Uterus (tissue), 4 donors: ENCODE data around the gene AP4E1. TPM values are rescaled to one million over a fixed set of nuclear protein-coding genes. Genes with fewer than 3 reads are reported as not detected.
A peak's percentile ranks its signal among the peaks of the same experiment; 100 is the strongest.
"Not testable (repeated sequence)": the region's sequence is repeated elsewhere in the genome, so short reads cannot be mapped to it uniquely, and the experiment has no call there.

Experiments
- DNase-seq, 2 donors: peaks; one replicate each; pipeline ENCODE4 v3.0.0-alpha.2; 2019 to 2020
- H3K27ac ChIP-seq, 2 donors: fragments of 200-600 bp; sonication (generic); 1 replicate in 1 of 2; 2 replicates in 1 of 2; pipeline ENCODE4 v1.5.1; 2016 to 2018
- H3K27me3 ChIP-seq, 2 donors: fragments of 200-600 bp; sonication (generic); one replicate each; pipeline ENCODE4 v1.5.1; 2018 to 2019; ENCODE audit warnings: control low read depth in 1 of 2
- H3K36me3 ChIP-seq, 2 donors: fragments of 200-600 bp; sonication (generic); one replicate each; pipeline ENCODE4 v1.5.1; 2019; ENCODE audit warnings: control low read depth in 1 of 2
- H3K4me1 ChIP-seq, 2 donors: fragments of 200-600 bp; sonication (generic); one replicate each; pipeline ENCODE4 v1.5.1; 2018 to 2019; ENCODE audit warnings: control low read depth in 1 of 2
- H3K4me3 ChIP-seq, 2 donors: fragments of 200-600 bp; sonication (generic); 1 replicate in 1 of 2; 2 replicates in 1 of 2; pipeline ENCODE4 v1.5.1; 2018 to 2019; ENCODE audit warnings: mild to moderate bottlenecking in 1 of 2
- H3K9me3 ChIP-seq, 2 donors: fragments of 200-600 bp; sonication (generic); one replicate each; pipeline ENCODE4 v1.5.1; 2019; ENCODE audit warnings: control low read depth in 1 of 2
- POLR2A ChIP-seq, 2 donors: fragments of 450-650 bp; IDR thresholded peaks; one replicate each; pipeline ENCODE4 v1.6.1; 2016; ENCODE audit warnings: antibody characterized with exemption in 2 of 2, mild to moderate bottlenecking in 1 of 2, moderate library complexity in 1 of 2
- intact Hi-C: fragments of 100-400 bp; cut with DNase I; formaldehyde crosslinking; loops from one replicate; pipeline ENCODE4 v1.15.1; 2023; ENCODE audit warnings: low total_unique reads
- total RNA-seq, 4 donors: library from RNA; depleted of rRNA in 3 of 4; stranded (reverse); fragments of >200 nt in 3 of 4; gene quantifications; one replicate each; pipeline versions ENCODE4 v1.1.0 to v1.2.4, GENCODE V29; 2014 to 2023
- TF ChIP-seq, protein P1 (sequence below), 4 experiments: fragments of 200-600 bp in 2 of 4; fragments of 450-650 bp in 2 of 4; sonication (generic) in 2 of 4; IDR thresholded peaks; one replicate each; pipeline ENCODE4 v1.5.1; 2016 to 2019; ENCODE audit warnings: antibody characterized with exemption in 4 of 4, mild to moderate bottlenecking in 2 of 4, moderate library complexity in 1 of 4
- donor health status: DM: yes; HTN: yes; CAD: no.

Gene AP4E1
- total RNA-seq, 4 donors from 2014 or later = 4.1 to 20.5 (median 12.3) TPM

DNA sequence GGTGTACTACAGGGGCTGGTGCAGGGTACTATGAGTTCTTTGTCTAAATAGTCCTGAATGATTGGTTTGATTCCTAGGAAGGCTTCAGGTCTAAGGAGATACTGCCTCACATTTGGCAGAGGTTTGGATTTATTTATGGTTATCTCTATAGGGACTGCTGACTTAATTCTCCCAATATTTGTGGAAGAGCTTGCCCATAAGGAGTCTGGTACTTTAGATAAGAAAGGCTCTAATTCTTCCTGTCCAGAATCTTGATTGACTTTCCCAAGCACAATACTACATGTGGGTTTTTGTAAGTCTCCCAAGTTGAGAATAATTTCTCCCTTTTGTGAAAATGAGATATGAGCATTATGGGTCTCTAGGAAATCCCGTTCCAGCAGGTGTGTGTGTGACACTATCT lies 36.7 kb upstream of the AP4E1 start:
- Histone ChIP-seq H3K27ac (no peak overlapping the region), H3K4me3 (no peak overlapping the region), H3K4me1 (no peaks in the 10 kb centered on the region), H3K36me3 (no peaks in the 10 kb centered on the region), H3K9me3 (no peaks in the 10 kb centered on the region), H3K27me3 (no peaks in the 10 kb centered on the region)
- TF ChIP-seq POLR2A (IDR thresholded peaks at IDR 0.05) = no peak
- TF ChIP-seq, protein P1, sequence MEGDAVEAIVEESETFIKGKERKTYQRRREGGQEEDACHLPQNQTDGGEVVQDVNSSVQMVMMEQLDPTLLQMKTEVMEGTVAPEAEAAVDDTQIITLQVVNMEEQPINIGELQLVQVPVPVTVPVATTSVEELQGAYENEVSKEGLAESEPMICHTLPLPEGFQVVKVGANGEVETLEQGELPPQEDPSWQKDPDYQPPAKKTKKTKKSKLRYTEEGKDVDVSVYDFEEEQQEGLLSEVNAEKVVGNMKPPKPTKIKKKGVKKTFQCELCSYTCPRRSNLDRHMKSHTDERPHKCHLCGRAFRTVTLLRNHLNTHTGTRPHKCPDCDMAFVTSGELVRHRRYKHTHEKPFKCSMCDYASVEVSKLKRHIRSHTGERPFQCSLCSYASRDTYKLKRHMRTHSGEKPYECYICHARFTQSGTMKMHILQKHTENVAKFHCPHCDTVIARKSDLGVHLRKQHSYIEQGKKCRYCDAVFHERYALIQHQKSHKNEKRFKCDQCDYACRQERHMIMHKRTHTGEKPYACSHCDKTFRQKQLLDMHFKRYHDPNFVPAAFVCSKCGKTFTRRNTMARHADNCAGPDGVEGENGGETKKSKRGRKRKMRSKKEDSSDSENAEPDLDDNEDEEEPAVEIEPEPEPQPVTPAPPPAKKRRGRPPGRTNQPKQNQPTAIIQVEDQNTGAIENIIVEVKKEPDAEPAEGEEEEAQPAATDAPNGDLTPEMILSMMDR (IDR thresholded peaks at IDR 0.05) = no peak
- intact Hi-C loops = no loop called here
- no peak for DNase-seq

DNA sequence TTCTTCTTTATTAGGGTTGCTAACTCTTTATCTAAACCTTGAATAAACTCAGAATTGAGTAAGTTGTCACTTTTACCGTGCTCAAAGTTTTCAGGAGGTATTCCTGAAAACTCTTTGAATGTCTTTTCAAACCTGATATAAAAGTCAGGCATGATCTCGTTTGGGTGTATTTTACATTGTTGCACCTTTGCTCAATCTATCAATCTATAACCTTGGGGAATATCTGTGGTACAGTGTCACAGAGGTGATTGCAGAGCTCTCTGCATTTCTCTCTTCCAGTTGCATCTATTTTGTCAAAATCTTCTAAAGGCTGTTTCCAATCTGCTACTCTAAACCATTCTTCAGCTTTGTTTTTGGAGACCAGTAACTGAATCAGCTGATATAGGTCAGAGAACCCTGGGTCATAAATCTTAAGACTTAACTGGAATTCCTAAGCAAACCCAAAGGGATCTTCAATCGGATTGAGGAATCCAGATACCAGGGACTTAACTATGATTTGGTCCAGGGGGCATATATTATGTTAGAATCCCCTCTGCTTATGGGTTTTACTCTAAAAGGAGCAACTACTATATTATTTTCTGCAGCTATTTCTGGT lies 35.6 kb upstream of the AP4E1 start:
- Histone ChIP-seq H3K27me3 (no peaks in the 10 kb centered on the region), H3K27ac (no peak overlapping the region)
- intact Hi-C loops = no loop called here

DNA sequence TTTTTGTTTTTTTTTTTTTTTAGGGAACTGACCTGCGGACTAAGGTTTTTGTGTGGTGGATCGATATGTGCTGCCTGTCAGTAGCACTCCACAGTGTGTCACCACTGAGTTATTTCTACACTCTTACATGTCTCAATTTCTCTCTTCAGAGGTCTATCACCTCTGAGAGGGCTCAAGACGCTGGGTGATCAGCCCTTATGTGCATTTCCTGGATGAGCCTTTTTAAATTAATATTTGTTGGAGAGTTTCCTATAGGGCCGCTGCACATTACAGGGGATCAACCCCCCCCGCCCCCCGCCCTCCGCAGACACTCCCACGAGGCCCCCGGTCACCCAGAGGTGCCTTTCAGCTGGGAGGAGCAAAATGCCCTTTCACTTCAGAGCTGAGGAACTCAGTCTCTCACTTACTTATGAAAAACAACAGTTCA lies 34.5 kb upstream of the AP4E1 start:
- H3K4me3 ChIP-seq = no peak overlapping the region
- no peak for TF ChIP-seq POLR2A (IDR thresholded peaks at IDR 0.05)
- TF ChIP-seq, protein P1 (IDR thresholded peaks at IDR 0.05) = no peak

More for the DNA sequence above, 35.6 kb upstream of the AP4E1 start:
- TF ChIP-seq, protein P1 (IDR thresholded peaks at IDR 0.05) = no peak
- no peak for TF ChIP-seq POLR2A (IDR thresholded peaks at IDR 0.05)
- no peak for DNase-seq
- Histone ChIP-seq H3K9me3 (no peaks in the 10 kb centered on the region), H3K36me3 (no peaks in the 10 kb centered on the region), H3K4me3 (no peak overlapping the region), H3K4me1 (no peaks in the 10 kb centered on the region)

DNA sequence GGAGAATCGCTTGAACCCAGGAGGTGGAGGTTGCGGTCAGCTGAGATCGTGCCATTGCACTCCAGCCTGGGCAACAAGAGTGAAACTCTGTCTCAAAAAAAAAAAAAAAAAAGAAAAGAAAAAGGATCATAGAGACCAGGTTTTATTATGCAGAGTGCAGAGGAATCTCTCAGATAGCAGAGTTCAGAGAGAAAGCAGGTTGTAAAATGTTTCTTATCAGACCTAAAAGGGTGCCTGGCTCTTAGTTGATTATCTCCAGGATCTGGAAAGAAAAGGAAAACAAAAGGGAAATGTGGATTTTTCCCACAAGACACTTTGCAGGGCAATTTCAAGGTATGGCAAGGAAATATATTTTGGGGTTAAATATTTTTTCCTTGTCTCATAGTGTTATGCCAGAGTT lies 33.2 kb upstream of the AP4E1 start:
- DNase-seq, H3K27ac ChIP-seq, H3K4me1 ChIP-seq, H3K9me3 ChIP-seq, H3K36me3 ChIP-seq, H3K4me3 ChIP-seq, intact Hi-C loops, H3K27me3 ChIP-seq: not testable (repeated sequence)

More for the DNA sequence above, 34.5 kb upstream of the AP4E1 start:
- Histone ChIP-seq H3K36me3 (no peaks in the 10 kb centered on the region), H3K4me1 (no peaks in the 10 kb centered on the region), H3K27ac (no peak overlapping the region), H3K27me3 (no peaks in the 10 kb centered on the region), H3K9me3 (no peaks in the 10 kb centered on the region)
- DNase-seq = no peak
- intact Hi-C loops = no loop called here

DNA sequence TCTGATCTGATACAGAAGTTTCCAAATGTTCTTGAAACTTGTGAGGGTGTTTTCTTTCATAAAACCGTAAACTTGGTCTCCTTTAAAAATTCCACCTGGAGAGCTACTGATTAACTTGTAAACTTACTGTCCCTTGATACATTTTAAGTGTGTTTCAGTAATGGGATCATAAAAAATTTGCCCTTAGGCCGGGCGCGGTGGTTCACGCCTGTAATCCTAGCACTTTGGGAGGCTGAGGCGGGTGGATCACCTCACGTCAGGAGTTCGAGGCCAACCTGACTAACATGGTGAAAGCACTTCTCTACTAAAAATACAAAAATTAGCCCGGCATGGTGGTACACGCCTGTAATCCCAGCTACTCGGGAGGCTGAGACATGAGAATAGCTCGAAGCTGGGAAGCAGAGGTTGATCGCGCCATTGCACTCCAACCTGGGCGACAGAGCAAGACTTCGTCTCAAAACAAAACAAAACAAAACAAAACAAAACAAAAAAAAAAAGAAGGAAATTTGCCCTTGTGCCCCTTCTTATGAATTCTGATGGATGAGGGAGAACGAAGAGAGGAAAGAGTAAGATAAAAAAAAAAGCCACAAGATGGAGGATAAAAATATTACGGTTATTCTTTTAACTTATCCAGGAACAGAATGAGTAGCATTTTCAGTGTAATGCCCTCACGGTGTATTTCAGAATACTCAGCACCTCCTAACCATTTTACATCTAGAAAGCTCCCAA lies 32.1 kb upstream of the AP4E1 start:
- H3K27me3 ChIP-seq = no peaks in the 10 kb centered on the region
- no peaks in the 10 kb centered on the region for H3K4me1 ChIP-seq
- no peak overlapping the region for H3K4me3 ChIP-seq
- intact Hi-C loops = no loop called here
- H3K27ac ChIP-seq = peak overlapping the region; percentile 44 to 66
- no peak for TF ChIP-seq POLR2A (IDR thresholded peaks at IDR 0.05)
- TF ChIP-seq, protein P1 (IDR thresholded peaks at IDR 0.05) = peak in 1 of 4 experiments; percentile 5
- H3K36me3 ChIP-seq = no peaks in the 10 kb centered on the region
- H3K9me3 ChIP-seq = no peaks in the 10 kb centered on the region
- no peak for DNase-seq
